HL-60 (cell line): ENCODE data around the gene WDFY2.

Source experiments
- DNase-seq, 2 experiments: peaks; one replicate each; pipeline ENCODE4 v3.0.0-alpha.2; 2010 to 2020; ENCODE audit warnings: low read depth in 1 of 2, low spot score in 1 of 2
- H3K27ac ChIP-seq: fragments of 250-450 bp; sonication (Bioruptor Pico); replicated peaks from 2 replicates; pipeline ENCODE4 v1.5.1; 2020; ENCODE audit warnings: mild to moderate bottlenecking, moderate library complexity
- H3K27me3 ChIP-seq: fragments of 250-450 bp; sonication (Bioruptor Pico); 2 replicates; pipeline ENCODE4 v1.5.1; 2021; ENCODE audit warnings: mild to moderate bottlenecking, moderate library complexity; ENCODE audit not compliant: insufficient read depth, poor library complexity, severe bottlenecking
- H3K4me3 ChIP-seq: replicated peaks from 2 replicates; pipeline ENCODE4 v1.5.1; 2011; ENCODE audit warnings: mild to moderate bottlenecking, control low read depth, low read length; ENCODE audit not compliant: insufficient read depth
- GABPA ChIP-seq: IDR thresholded peaks from 2 replicates; pipeline ENCODE4 v1.6.1; 2012; ENCODE audit warnings: low read depth
- POLR2AphosphoS5 ChIP-seq: IDR thresholded peaks from 2 replicates; pipeline ENCODE4 v1.6.1; 2012; ENCODE audit warnings: low read depth
- SPI1 ChIP-seq: IDR thresholded peaks from 2 replicates; pipeline ENCODE4 v1.6.1; 2012; ENCODE audit warnings: low read depth, mild to moderate bottlenecking, borderline replicate concordance
- TF ChIP-seq, protein P1 (sequence below): IDR thresholded peaks from one replicate; pipeline ENCODE4 v1.5.1; 2011; ENCODE audit warnings: low read length, control low read depth, inconsistent platforms; ENCODE audit not compliant: insufficient read depth
- TF ChIP-seq, protein P2 (sequence below): IDR thresholded peaks from 2 replicates; pipeline ENCODE4 v1.6.1; 2012; ENCODE audit warnings: low read depth; ENCODE audit not compliant: insufficient replicate concordance

WDFY2 gene

DNA sequence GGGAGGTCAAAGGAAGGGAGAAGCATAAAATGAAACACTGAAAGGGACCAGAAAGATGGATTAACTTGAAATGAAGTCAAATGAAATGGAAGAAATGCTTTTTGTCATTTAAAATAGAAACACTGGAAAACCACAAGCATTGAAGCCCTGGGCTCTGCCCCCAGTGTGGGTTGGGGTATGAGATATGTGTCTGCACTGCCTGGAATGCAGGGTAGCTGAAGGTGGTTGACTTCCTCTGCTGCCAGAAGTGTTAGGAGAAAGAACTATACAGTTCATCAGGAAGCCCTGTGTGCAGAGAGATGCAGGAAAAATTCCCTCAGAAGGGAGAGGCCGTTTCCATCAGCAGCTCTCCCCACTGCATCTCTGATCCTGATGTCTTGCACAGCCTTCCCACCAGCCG lies 150.5 kb downstream of the WDFY2 start:
- no peak for DNase-seq
- no peak overlapping the region for H3K4me3 ChIP-seq

GRCh38 chr13:51737609-51738008 lies 153.3 kb downstream of the WDFY2 start:
- DNase-seq, result no peak
- Histone ChIP-seq H3K27me3 (no peaks in the 10 kb centered on the region), H3K27ac (no peak overlapping the region), H3K4me3 (no peak overlapping the region)
- no peak for TF ChIP-seq SPI1
- TF ChIP-seq GABPA, result no peak
- TF ChIP-seq, protein P1, sequence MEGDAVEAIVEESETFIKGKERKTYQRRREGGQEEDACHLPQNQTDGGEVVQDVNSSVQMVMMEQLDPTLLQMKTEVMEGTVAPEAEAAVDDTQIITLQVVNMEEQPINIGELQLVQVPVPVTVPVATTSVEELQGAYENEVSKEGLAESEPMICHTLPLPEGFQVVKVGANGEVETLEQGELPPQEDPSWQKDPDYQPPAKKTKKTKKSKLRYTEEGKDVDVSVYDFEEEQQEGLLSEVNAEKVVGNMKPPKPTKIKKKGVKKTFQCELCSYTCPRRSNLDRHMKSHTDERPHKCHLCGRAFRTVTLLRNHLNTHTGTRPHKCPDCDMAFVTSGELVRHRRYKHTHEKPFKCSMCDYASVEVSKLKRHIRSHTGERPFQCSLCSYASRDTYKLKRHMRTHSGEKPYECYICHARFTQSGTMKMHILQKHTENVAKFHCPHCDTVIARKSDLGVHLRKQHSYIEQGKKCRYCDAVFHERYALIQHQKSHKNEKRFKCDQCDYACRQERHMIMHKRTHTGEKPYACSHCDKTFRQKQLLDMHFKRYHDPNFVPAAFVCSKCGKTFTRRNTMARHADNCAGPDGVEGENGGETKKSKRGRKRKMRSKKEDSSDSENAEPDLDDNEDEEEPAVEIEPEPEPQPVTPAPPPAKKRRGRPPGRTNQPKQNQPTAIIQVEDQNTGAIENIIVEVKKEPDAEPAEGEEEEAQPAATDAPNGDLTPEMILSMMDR, result no peak
- no peak for TF ChIP-seq POLR2AphosphoS5
- TF ChIP-seq, protein P2, sequence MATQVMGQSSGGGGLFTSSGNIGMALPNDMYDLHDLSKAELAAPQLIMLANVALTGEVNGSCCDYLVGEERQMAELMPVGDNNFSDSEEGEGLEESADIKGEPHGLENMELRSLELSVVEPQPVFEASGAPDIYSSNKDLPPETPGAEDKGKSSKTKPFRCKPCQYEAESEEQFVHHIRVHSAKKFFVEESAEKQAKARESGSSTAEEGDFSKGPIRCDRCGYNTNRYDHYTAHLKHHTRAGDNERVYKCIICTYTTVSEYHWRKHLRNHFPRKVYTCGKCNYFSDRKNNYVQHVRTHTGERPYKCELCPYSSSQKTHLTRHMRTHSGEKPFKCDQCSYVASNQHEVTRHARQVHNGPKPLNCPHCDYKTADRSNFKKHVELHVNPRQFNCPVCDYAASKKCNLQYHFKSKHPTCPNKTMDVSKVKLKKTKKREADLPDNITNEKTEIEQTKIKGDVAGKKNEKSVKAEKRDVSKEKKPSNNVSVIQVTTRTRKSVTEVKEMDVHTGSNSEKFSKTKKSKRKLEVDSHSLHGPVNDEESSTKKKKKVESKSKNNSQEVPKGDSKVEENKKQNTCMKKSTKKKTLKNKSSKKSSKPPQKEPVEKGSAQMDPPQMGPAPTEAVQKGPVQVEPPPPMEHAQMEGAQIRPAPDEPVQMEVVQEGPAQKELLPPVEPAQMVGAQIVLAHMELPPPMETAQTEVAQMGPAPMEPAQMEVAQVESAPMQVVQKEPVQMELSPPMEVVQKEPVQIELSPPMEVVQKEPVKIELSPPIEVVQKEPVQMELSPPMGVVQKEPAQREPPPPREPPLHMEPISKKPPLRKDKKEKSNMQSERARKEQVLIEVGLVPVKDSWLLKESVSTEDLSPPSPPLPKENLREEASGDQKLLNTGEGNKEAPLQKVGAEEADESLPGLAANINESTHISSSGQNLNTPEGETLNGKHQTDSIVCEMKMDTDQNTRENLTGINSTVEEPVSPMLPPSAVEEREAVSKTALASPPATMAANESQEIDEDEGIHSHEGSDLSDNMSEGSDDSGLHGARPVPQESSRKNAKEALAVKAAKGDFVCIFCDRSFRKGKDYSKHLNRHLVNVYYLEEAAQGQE, result no peak

More for the DNA sequence above, 150.5 kb downstream of the WDFY2 start:
- Histone ChIP-seq H3K27ac (no peak overlapping the region), H3K27me3 (no peaks in the 10 kb centered on the region)
- TF ChIP-seq SPI1, result no peak
- no peak for TF ChIP-seq GABPA

- H3K27ac ChIP-seq, result no peak overlapping the region
- no peak overlapping the region for H3K4me3 ChIP-seq
- no peaks in the 10 kb centered on the region for H3K27me3 ChIP-seq
- DNase-seq, result no peak
- TF ChIP-seq SPI1, result no peak
- TF ChIP-seq, protein P1, result no peak
- TF ChIP-seq GABPA, result no peak
- TF ChIP-seq POLR2AphosphoS5, result no peak
- TF ChIP-seq, protein P2, result no peak
Measured at GRCh38 chr13:51738226-51738905, 154.1 kb downstream of the WDFY2 start.

GRCh38 chr13:51739027-51739764 lies 154.9 kb downstream of the WDFY2 start:
- TF ChIP-seq, protein P2, result no peak
- TF ChIP-seq POLR2AphosphoS5 (no peak), GABPA (no peak), SPI1 (no peak)
- TF ChIP-seq, protein P1, result no peak
- Histone ChIP-seq H3K4me3 (no peak overlapping the region), H3K27ac (no peak overlapping the region), H3K27me3 (no peaks in the 10 kb centered on the region)
- DNase-seq, result no peak
